Spleen (tissue), 7 donors: Measurements from ENCODE around the gene RCN2.

ENCODE experiments used
- CTCF ChIP-seq, 11 experiments: fragments of 200-600 bp in 7 of 11; fragments of 450-650 bp in 4 of 11; sonication (generic) in 4 of 11; IDR thresholded peaks in 8 of 11; conservative IDR thresholded peaks in 3 of 11; 1 replicate in 7 of 11; 2 replicates in 4 of 11; pipeline versions ENCODE4 v1.4.0 to v1.8.0; 2016 to 2021; ENCODE audit warnings: antibody characterized with exemption in 11 of 11, inconsistent platforms in 4 of 11, mild to moderate bottlenecking in 1 of 11
- POLR2A ChIP-seq, 3 donors: fragments of 450-650 bp; IDR thresholded peaks; one replicate each; pipeline ENCODE4 v1.5.1; 2017; ENCODE audit warnings: antibody characterized with exemption in 3 of 3, mild to moderate bottlenecking in 1 of 3
- donor health status: DM: no; HTN: no; CAD: no; lungs with moderate emphysema.
- donor health status: DM: no; HTN: no; CAD: no.
- donor health status: DM: no; HTN: no; CAD: no.

DNA sequence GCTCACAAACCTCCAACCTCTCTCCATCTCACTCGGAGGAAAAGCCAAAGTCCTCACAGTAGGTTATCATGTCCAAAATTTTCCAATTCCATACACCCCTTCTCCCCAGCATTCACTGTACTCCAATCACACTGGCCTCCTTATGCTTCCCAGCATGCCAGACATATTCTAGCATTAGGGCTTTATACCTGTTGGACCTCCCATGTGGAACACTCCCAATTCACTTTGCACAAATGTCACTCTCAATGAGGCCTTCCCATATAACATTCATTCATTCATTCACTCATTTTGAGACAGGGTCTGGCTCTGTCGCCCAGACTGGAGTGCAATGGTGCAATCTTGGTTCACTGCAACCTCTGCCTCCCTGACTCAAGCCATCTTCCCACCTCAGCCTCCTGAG lies 46.3 kb upstream of the RCN2 start:
- TF ChIP-seq CTCF (IDR thresholded peaks at IDR 0.05 in 8 of 11, conservative IDR thresholded peaks at IDR 0.05 in 3 of 11) (no peak), POLR2A (IDR thresholded peaks at IDR 0.05) (no peak)
